GM23248 (cell line): Measurements from ENCODE around the gene KCNN3.

Experiments
- EZH2 ChIP-seq: fragments of 200-600 bp; sonication (generic); IDR thresholded peaks from 2 replicates; pipeline ENCODE4 v1.6.1; 2018; ENCODE audit warnings: antibody characterized with exemption, mild to moderate bottlenecking; ENCODE audit not compliant: insufficient read depth, poor library complexity, severe bottlenecking
- EZH2phosphoT487 ChIP-seq: fragments of 200-600 bp; sonication (generic); IDR thresholded peaks from 2 replicates; pipeline ENCODE4 v1.6.1; 2018; ENCODE audit warnings: antibody characterized with exemption, moderate library complexity, mild to moderate bottlenecking, low read depth; ENCODE audit not compliant: insufficient read depth

DNA sequence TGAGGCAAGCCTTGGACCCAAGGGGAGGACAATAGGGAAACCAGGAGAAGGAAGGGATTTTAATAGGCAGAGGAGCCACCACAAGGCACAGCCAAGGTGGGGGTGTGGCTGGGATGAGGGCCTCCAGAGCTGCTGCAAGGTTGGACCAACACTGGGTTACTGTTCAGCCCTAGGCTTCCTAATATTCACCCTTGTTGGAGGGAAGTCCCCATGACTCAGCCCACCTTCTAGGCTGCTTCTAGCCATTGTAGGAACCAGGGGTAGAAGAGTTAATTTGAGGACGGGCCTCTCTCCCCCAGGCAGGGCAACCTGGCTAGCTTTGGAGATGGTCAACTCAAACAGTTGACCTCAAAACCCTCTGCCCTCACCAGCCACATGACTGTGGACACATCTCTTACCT is 59.5 kb downstream of the KCNN3 start:
- TF ChIP-seq EZH2 (no peak), EZH2phosphoT487 (no peak)
